Astrocyte (in vitro differentiated cells and primary cell): ENCODE data around the gene FBN2. TPM values are rescaled to one million over a fixed set of nuclear protein-coding genes. Genes with fewer than 3 reads are reported as not detected.

Experiments used
- DNase-seq: peaks from one replicate; pipeline ENCODE4 v3.0.0-alpha.2; 2010; ENCODE audit warnings: low read depth
- FAIRE-seq: peaks from 2 replicates; lab custom pipeline; 2011; peaks lifted over from hg19 to GRCh38; lab: Jason Lieb, UNC
- H2AFZ ChIP-seq: 2 replicates; pipeline ENCODE4 v1.6.0; 2012; ENCODE audit warnings: low read depth, low read length, inconsistent platforms
- H3K27ac ChIP-seq: 2 replicates; pipeline ENCODE4 v1.5.1; 2011; ENCODE audit warnings: low read depth, low read length, inconsistent platforms
- H3K27me3 ChIP-seq: 2 replicates; pipeline ENCODE4 v1.6.0; 2011; ENCODE audit warnings: low read length, inconsistent platforms; ENCODE audit not compliant: insufficient read depth
- H3K36me3 ChIP-seq: 2 replicates; pipeline ENCODE4 v1.5.1; 2011; ENCODE audit warnings: low read length, inconsistent platforms; ENCODE audit not compliant: insufficient read depth
- H3K4me1 ChIP-seq: 2 replicates; pipeline ENCODE4 v1.5.1; 2011; ENCODE audit warnings: low read length, inconsistent platforms; ENCODE audit not compliant: insufficient read depth
- H3K4me2 ChIP-seq: 2 replicates; pipeline ENCODE4 v1.6.0; 2012; ENCODE audit warnings: low read length, inconsistent platforms
- H3K4me3 ChIP-seq: 2 replicates; pipeline ENCODE4 v1.5.1; 2011; ENCODE audit warnings: low read depth, mild to moderate bottlenecking, low read length, inconsistent platforms; ENCODE audit not compliant: insufficient read depth
- H3K79me2 ChIP-seq: 2 replicates; pipeline ENCODE4 v1.6.0; 2012; ENCODE audit warnings: mild to moderate bottlenecking, low read length, inconsistent platforms; ENCODE audit not compliant: insufficient read depth
- H3K9ac ChIP-seq: 2 replicates; pipeline ENCODE4 v1.6.0; 2012; ENCODE audit warnings: mild to moderate bottlenecking, low read length, inconsistent platforms
- H3K9me3 ChIP-seq: 2 replicates; pipeline ENCODE4 v1.5.1; 2012; ENCODE audit warnings: low read depth, mild to moderate bottlenecking, low read length, inconsistent platforms; ENCODE audit not compliant: insufficient read depth
- H4K20me1 ChIP-seq: 2 replicates; pipeline ENCODE4 v1.6.0; 2012; ENCODE audit warnings: low read length, inconsistent platforms; ENCODE audit not compliant: insufficient read depth
- H3K27ac Mint-ChIP-seq: one replicate; pipeline ENCODE4 v1.8.0; 2021; ENCODE audit warnings: mild to moderate bottlenecking, mixed read lengths; ENCODE audit not compliant: unreplicated experiment
- H3K27me3 Mint-ChIP-seq: one replicate; pipeline ENCODE4 v1.8.0; 2021; ENCODE audit warnings: low read depth, mixed read lengths; ENCODE audit not compliant: unreplicated experiment
- H3K36me3 Mint-ChIP-seq: one replicate; pipeline ENCODE4 v1.8.0; 2021; ENCODE audit warnings: low read depth, mixed read lengths; ENCODE audit not compliant: unreplicated experiment
- H3K4me1 Mint-ChIP-seq: one replicate; pipeline ENCODE4 v1.8.0; 2021; ENCODE audit warnings: low read depth, mixed read lengths; ENCODE audit not compliant: unreplicated experiment
- H3K4me3 Mint-ChIP-seq: one replicate; pipeline ENCODE4 v1.8.0; 2021; ENCODE audit warnings: mild to moderate bottlenecking, moderate library complexity, mixed read lengths; ENCODE audit not compliant: unreplicated experiment
- H3K9me3 Mint-ChIP-seq: one replicate; pipeline ENCODE4 v1.8.0; 2021; ENCODE audit warnings: mild to moderate bottlenecking, mixed read lengths; ENCODE audit not compliant: unreplicated experiment
- CTCF ChIP-seq: IDR thresholded peaks from 2 replicates; pipeline ENCODE4 v1.5.1; 2011; ENCODE audit warnings: low read depth, mild to moderate bottlenecking, inconsistent platforms, low read length, moderate library complexity; ENCODE audit not compliant: insufficient read depth
- EZH2 ChIP-seq: IDR thresholded peaks from 2 replicates; pipeline ENCODE4 v1.6.1; 2012; ENCODE audit warnings: mild to moderate bottlenecking, low read length, inconsistent platforms; ENCODE audit not compliant: insufficient read depth
- total RNA-seq: library from RNA; stranded (reverse); gene quantifications from 2 replicates; pipeline ENCODE4 v1.2.1, GENCODE V29; 2021

Gene FBN2
- total RNA-seq, 1 donor from 2014 or later: 176 TPM

DNA sequence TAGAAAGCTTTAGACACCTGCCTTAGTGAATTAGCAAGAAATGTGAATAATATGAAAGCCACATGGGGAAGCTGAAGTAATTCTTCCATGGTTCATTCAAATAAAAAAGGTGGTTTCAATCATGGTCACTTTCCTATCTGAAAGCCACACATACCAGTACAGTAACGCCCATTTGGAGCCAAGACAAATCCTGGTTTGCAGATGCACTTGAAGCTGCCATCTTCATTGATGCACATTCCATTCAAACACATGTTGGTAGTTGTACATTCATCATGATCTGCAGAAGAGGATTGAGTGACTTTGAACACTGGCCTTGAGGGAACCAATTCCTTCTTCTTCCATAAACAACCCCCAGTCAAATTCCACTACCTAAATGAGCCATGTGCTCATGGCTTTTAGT lies 161.5 kb downstream of the FBN2 start:
- H4K20me1 ChIP-seq: no peaks in the 10 kb centered on the region
- Mint-ChIP-seq H3K9me3 (no peaks in the 10 kb centered on the region), H3K27ac (no peak overlapping the region), H3K4me3 (no peak overlapping the region), H3K36me3 (peaks cover 2% of the 10 kb centered on the region), H3K4me1 (peaks cover 15% of the 10 kb centered on the region), H3K27me3 (no peaks in the 10 kb centered on the region)
- FAIRE-seq (no peak), DNase-seq (peak; percentile 49)
- TF ChIP-seq CTCF: no peak
- TF ChIP-seq EZH2: no peak
- no peak overlapping the region for H3K9ac ChIP-seq
- H3K27me3 ChIP-seq: no peaks in the 10 kb centered on the region
- H3K27ac ChIP-seq: no peak overlapping the region
- no peaks in the 10 kb centered on the region for H3K36me3 ChIP-seq
- H3K4me1 ChIP-seq: peaks cover 6% of the 10 kb centered on the region
- no peak overlapping the region for H3K4me2 ChIP-seq
- H2AFZ ChIP-seq: no peak overlapping the region
- no peaks in the 10 kb centered on the region for H3K9me3 ChIP-seq
- H3K4me3 ChIP-seq: no peak overlapping the region
- no peaks in the 10 kb centered on the region for H3K79me2 ChIP-seq

DNA sequence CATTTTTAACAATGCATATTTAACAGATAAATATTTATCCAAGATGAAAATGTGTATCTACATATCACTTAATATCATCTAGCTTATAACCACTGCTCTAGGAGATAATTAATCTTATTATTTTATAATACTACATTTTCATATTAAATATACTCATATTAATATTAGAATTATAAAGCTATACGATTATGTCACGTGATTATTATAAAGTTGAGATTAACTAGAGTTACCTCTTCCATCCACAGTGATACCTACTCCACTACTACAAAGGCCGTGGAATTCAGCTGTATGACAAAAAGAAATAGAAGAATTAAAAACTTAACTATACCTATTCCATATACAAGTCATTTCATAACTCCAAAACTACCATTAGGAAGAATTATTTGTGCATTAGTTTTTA lies 171.9 kb downstream of the FBN2 start:
- no peak overlapping the region for H3K4me3 Mint-ChIP-seq
- Histone ChIP-seq H3K4me3 (no peak overlapping the region), H2AFZ (no peak overlapping the region), H3K9ac (no peak overlapping the region), H3K9me3 (no peaks in the 10 kb centered on the region), H3K79me2 (no peaks in the 10 kb centered on the region), H3K27me3 (no peaks in the 10 kb centered on the region), H3K4me1 (no peaks in the 10 kb centered on the region), H3K36me3 (no peaks in the 10 kb centered on the region), H3K27ac (no peak overlapping the region), H3K4me2 (no peak overlapping the region), H4K20me1 (no peaks in the 10 kb centered on the region)
- TF ChIP-seq EZH2 (no peak), CTCF (no peak)
- FAIRE-seq: no peak
- no peak for DNase-seq
- H3K27ac Mint-ChIP-seq: no peak overlapping the region
- H3K36me3 Mint-ChIP-seq: peaks cover 5% of the 10 kb centered on the region
- H3K4me1 Mint-ChIP-seq: no peaks in the 10 kb centered on the region
- no peaks in the 10 kb centered on the region for H3K27me3 Mint-ChIP-seq
- H3K9me3 Mint-ChIP-seq: no peaks in the 10 kb centered on the region

GRCh38 chr5:128362370-128362769 lies 175.7 kb downstream of the FBN2 start:
- Histone ChIP-seq H3K36me3 (no peaks in the 10 kb centered on the region), H4K20me1 (no peaks in the 10 kb centered on the region), H3K27ac (no peak overlapping the region), H3K4me2 (no peak overlapping the region), H2AFZ (no peak overlapping the region), H3K9ac (no peak overlapping the region), H3K79me2 (no peaks in the 10 kb centered on the region), H3K27me3 (no peaks in the 10 kb centered on the region), H3K4me1 (no peaks in the 10 kb centered on the region), H3K4me3 (no peak overlapping the region), H3K9me3 (no peaks in the 10 kb centered on the region)
- DNase-seq (no peak), FAIRE-seq (no peak)
- peaks cover 6% of the 10 kb centered on the region for H3K4me1 Mint-ChIP-seq
- no peaks in the 10 kb centered on the region for H3K9me3 Mint-ChIP-seq
- no peak overlapping the region for H3K4me3 Mint-ChIP-seq
- peaks cover 2% of the 10 kb centered on the region for H3K36me3 Mint-ChIP-seq
- H3K27ac Mint-ChIP-seq: no peak overlapping the region
- no peaks in the 10 kb centered on the region for H3K27me3 Mint-ChIP-seq
- TF ChIP-seq CTCF: no peak
- TF ChIP-seq EZH2: no peak
